HEK293 (cell line): ENCODE results near the gene FOXO3.
A peak's percentile ranks its signal among the peaks of the same experiment; 100 is the strongest.

Source experiments
- BCL11B ChIP-seq: fragments of 450-650 bp; formaldehyde crosslinking; IDR thresholded peaks from 2 replicates; pipeline ENCODE4 v1.5.1; 2016; ENCODE audit warnings: low read depth, missing biosample characterization, missing genetic modification characterization
- HOXA7 ChIP-seq: sonication (generic); formaldehyde crosslinking; IDR thresholded peaks from 2 replicates; pipeline ENCODE4 v1.8.1; 2022; ENCODE audit warnings: missing genetic modification reagents, borderline replicate concordance
- IKZF3 ChIP-seq: fragments of 450-650 bp; IDR thresholded peaks from 2 replicates; pipeline ENCODE4 v1.5.0; 2018; ENCODE audit warnings: missing biosample characterization, mild to moderate bottlenecking, missing genetic modification characterization, moderate library complexity
- OSR2 ChIP-seq: fragments of 450-650 bp; formaldehyde crosslinking; IDR thresholded peaks from 2 replicates; pipeline ENCODE4 v1.5.1; 2016; ENCODE audit warnings: missing biosample characterization, missing genetic modification characterization
- YY1 ChIP-seq: fragments of 450-650 bp; formaldehyde crosslinking; IDR thresholded peaks from 2 replicates; pipeline ENCODE4 v1.5.1; 2018; ENCODE audit warnings: missing biosample characterization, missing genetic modification characterization
- ZBTB10 ChIP-seq: fragments of 450-650 bp; formaldehyde crosslinking; IDR thresholded peaks from 2 replicates; pipeline ENCODE4 v1.5.1; 2016; ENCODE audit warnings: missing biosample characterization, missing genetic modification characterization
- ZNF10 ChIP-seq: fragments of 450-650 bp; formaldehyde crosslinking; IDR thresholded peaks from 2 replicates; pipeline ENCODE4 v1.5.1; 2017; ENCODE audit warnings: missing biosample characterization, missing genetic modification characterization
- ZNF155 ChIP-seq: fragments of 450-650 bp; formaldehyde crosslinking; IDR thresholded peaks from 2 replicates; pipeline ENCODE4 v1.5.1; 2016; ENCODE audit warnings: missing biosample characterization, missing genetic modification characterization
- ZNF19 ChIP-seq: fragments of 450-650 bp; formaldehyde crosslinking; IDR thresholded peaks from 2 replicates; pipeline ENCODE4; 2016; ENCODE audit warnings: missing biosample characterization, missing genetic modification characterization, low read depth
- ZNF23 ChIP-seq: fragments of 450-650 bp; formaldehyde crosslinking; IDR thresholded peaks from 2 replicates; pipeline ENCODE4 v1.5.1; 2016; ENCODE audit warnings: missing biosample characterization, missing genetic modification characterization, borderline replicate concordance
- ZNF24 ChIP-seq: fragments of 450-650 bp; formaldehyde crosslinking; IDR thresholded peaks from 2 replicates; pipeline ENCODE4 v1.5.1; 2016; ENCODE audit warnings: missing biosample characterization, missing genetic modification characterization
- ZNF248 ChIP-seq: fragments of 450-650 bp; formaldehyde crosslinking; IDR thresholded peaks from 2 replicates; pipeline ENCODE4 v1.5.1; 2017; ENCODE audit warnings: missing biosample characterization, missing genetic modification characterization
- ZNF324 ChIP-seq: fragments of 450-650 bp; formaldehyde crosslinking; IDR thresholded peaks from 2 replicates; pipeline ENCODE4 v1.5.1; 2016; ENCODE audit warnings: missing biosample characterization, missing genetic modification characterization
- ZNF362 ChIP-seq: fragments of 450-650 bp; formaldehyde crosslinking; IDR thresholded peaks from 2 replicates; pipeline ENCODE4 v1.5.1; 2016; ENCODE audit warnings: missing biosample characterization, missing genetic modification characterization
- ZNF426 ChIP-seq: fragments of 450-650 bp; formaldehyde crosslinking; IDR thresholded peaks from 2 replicates; pipeline ENCODE4 v1.5.1; 2017; ENCODE audit warnings: missing biosample characterization, missing genetic modification characterization, mild to moderate bottlenecking, inconsistent platforms, moderate library complexity
- ZNF600 ChIP-seq: fragments of 450-650 bp; formaldehyde crosslinking; IDR thresholded peaks from 2 replicates; pipeline ENCODE4 v1.5.1; 2016; ENCODE audit warnings: missing biosample characterization, missing genetic modification characterization
- ZNF791 ChIP-seq: fragments of 450-650 bp; formaldehyde crosslinking; IDR thresholded peaks from 2 replicates; pipeline ENCODE4 v1.5.1; 2016; ENCODE audit warnings: missing biosample characterization, missing genetic modification characterization
- TF ChIP-seq, protein P1 (sequence below): fragments of 450-650 bp; formaldehyde crosslinking; conservative IDR thresholded peaks from 2 replicates; pipeline ENCODE4 v1.5.1; 2016; ENCODE audit warnings: low read depth, missing biosample characterization, missing genetic modification characterization
- TF ChIP-seq, protein P2 (sequence below): sonication (generic); formaldehyde crosslinking; IDR thresholded peaks from 2 replicates; pipeline ENCODE4 v1.8.1; 2022; ENCODE audit warnings: mild to moderate bottlenecking, moderate library complexity, missing genetic modification reagents
- TF ChIP-seq, protein P3 (sequence below): fragments of 450-650 bp; formaldehyde crosslinking; IDR thresholded peaks from 2 replicates; pipeline ENCODE4; 2016; ENCODE audit warnings: missing biosample characterization, missing genetic modification characterization
- TF ChIP-seq, protein P4 (sequence below): fragments of 450-650 bp; formaldehyde crosslinking; IDR thresholded peaks from 2 replicates; pipeline ENCODE4 v1.5.1; 2016; ENCODE audit warnings: missing biosample characterization, missing genetic modification characterization, low read depth
- TF ChIP-seq, protein P5 (sequence below): fragments of 450-650 bp; IDR thresholded peaks from 2 replicates; pipeline ENCODE4 v1.5.1; 2018; ENCODE audit warnings: missing biosample characterization, mild to moderate bottlenecking, missing genetic modification characterization

Gene FOXO3

DNA sequence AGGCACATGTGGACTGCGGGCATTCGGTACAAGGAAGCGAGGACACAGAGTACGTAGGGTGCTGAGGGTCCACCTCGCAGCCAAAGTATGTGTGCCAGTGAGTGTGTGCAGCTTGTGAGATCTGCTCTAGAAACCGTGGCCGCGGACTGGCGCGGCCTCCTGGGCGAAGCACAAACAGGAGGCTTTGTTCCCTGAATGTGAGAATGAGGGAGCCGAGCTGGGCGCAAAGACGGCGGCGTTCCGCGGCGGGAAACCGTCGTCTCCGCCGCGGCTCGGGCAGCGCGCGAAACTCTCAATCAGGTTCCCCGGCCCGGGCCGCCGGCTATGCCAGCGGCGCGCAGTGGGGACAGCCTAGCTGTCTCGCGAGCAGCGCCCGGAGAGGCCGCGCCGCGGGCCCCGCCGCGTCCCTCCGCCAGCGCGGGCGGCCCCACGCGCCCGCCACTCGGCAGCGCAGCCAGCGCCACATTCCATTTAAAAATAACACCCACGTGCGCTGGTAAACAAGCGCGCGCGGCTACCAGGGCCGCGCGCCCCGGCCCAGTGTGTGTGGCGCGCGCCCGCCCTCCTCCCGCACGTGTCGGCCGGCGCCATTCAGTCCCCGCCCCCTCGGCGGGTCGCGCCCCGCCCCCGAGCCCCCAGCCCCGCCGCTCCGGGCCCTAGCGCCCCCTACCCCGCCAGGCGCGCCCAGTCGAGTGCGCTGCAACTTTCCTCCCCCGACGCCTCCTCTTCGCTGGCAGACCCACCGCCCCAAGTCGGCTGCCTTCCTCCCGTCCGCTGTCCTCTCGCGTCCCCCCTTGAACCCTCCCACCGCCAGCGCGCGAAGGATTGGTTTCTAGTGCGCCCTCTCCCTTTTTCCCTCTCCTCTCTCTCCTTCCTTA, 3.0 kb upstream of the FOXO3 start (continued):
- peak; percentile 78 for TF ChIP-seq IKZF3 (tag by site-specific recombination)
- no peak for TF ChIP-seq ZNF324 (tag by site-specific recombination)
- no peak for TF ChIP-seq YY1 (tag by site-specific recombination)
- peak; percentile 87 for TF ChIP-seq ZBTB10
- TF ChIP-seq ZNF362 = no peak
- TF ChIP-seq, protein P1, sequence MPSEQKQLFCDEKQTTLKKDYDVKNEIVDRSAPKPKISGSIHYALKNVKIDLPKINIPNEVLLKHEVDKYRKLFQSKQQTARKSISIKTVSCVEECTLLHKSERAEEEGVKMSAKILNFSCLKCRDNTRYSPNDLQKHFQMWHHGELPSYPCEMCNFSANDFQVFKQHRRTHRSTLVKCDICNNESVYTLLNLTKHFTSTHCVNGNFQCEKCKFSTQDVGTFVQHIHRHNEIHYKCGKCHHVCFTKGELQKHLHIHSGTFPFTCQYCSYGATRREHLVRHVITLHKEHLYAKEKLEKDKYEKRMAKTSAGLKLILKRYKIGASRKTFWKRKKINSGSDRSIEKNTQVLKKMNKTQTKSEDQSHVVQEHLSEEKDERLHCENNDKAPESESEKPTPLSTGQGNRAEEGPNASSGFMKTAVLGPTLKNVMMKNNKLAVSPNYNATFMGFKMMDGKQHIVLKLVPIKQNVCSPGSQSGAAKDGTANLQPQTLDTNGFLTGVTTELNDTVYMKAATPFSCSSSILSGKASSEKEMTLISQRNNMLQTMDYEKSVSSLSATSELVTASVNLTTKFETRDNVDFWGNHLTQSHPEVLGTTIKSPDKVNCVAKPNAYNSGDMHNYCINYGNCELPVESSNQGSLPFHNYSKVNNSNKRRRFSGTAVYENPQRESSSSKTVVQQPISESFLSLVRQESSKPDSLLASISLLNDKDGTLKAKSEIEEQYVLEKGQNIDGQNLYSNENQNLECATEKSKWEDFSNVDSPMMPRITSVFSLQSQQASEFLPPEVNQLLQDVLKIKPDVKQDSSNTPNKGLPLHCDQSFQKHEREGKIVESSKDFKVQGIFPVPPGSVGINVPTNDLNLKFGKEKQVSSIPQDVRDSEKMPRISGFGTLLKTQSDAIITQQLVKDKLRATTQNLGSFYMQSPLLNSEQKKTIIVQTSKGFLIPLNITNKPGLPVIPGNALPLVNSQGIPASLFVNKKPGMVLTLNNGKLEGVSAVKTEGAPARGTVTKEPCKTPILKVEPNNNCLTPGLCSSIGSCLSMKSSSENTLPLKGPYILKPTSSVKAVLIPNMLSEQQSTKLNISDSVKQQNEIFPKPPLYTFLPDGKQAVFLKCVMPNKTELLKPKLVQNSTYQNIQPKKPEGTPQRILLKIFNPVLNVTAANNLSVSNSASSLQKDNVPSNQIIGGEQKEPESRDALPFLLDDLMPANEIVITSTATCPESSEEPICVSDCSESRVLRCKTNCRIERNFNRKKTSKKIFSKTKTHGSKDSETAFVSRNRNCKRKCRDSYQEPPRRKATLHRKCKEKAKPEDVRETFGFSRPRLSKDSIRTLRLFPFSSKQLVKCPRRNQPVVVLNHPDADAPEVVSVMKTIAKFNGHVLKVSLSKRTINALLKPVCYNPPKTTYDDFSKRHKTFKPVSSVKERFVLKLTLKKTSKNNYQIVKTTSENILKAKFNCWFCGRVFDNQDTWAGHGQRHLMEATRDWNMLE (tag by site-specific recombination) = no peak
- TF ChIP-seq ZNF600 = 0 out of 2 replicates have a peak, but pooled peaks have one; percentile 17
- 0 out of 2 replicates have a peak, but pooled peaks have one; percentile 10 for TF ChIP-seq ZNF24 (tag by site-specific recombination)
- no peak for TF ChIP-seq OSR2 (tag by site-specific recombination)
- TF ChIP-seq, protein P2, sequence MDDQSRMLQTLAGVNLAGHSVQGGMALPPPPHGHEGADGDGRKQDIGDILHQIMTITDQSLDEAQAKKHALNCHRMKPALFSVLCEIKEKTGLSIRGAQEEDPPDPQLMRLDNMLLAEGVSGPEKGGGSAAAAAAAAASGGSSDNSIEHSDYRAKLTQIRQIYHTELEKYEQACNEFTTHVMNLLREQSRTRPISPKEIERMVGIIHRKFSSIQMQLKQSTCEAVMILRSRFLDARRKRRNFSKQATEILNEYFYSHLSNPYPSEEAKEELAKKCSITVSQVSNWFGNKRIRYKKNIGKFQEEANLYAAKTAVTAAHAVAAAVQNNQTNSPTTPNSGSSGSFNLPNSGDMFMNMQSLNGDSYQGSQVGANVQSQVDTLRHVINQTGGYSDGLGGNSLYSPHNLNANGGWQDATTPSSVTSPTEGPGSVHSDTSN (CRISPR knock-in tag) = no peak
- no peak for TF ChIP-seq ZNF248
- TF ChIP-seq, protein P3, sequence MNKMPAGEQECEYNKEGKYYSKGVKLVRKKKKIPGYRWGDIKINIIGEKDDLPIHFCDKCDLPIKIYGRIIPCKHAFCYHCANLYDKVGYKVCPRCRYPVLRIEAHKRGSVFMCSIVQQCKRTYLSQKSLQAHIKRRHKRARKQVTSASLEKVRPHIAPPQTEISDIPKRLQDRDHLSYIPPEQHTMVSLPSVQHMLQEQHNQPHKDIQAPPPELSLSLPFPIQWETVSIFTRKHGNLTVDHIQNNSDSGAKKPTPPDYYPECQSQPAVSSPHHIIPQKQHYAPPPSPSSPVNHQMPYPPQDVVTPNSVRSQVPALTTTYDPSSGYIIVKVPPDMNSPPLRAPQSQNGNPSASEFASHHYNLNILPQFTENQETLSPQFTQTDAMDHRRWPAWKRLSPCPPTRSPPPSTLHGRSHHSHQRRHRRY (tag by site-specific recombination) = no peak
- TF ChIP-seq ZNF426 (tag by site-specific recombination) = no peak
- no peak for TF ChIP-seq ZNF791 (tag by site-specific recombination)
- TF ChIP-seq ZNF155 (tag by site-specific recombination) = no peak
- TF ChIP-seq, protein P4, sequence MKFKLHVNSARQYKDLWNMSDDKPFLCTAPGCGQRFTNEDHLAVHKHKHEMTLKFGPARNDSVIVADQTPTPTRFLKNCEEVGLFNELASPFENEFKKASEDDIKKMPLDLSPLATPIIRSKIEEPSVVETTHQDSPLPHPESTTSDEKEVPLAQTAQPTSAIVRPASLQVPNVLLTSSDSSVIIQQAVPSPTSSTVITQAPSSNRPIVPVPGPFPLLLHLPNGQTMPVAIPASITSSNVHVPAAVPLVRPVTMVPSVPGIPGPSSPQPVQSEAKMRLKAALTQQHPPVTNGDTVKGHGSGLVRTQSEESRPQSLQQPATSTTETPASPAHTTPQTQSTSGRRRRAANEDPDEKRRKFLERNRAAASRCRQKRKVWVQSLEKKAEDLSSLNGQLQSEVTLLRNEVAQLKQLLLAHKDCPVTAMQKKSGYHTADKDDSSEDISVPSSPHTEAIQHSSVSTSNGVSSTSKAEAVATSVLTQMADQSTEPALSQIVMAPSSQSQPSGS (tag by site-specific recombination) = no peak
- no peak for TF ChIP-seq ZNF10 (tag by site-specific recombination)
- no peak for TF ChIP-seq ZNF23 (tag by site-specific recombination)
- TF ChIP-seq, protein P5, sequence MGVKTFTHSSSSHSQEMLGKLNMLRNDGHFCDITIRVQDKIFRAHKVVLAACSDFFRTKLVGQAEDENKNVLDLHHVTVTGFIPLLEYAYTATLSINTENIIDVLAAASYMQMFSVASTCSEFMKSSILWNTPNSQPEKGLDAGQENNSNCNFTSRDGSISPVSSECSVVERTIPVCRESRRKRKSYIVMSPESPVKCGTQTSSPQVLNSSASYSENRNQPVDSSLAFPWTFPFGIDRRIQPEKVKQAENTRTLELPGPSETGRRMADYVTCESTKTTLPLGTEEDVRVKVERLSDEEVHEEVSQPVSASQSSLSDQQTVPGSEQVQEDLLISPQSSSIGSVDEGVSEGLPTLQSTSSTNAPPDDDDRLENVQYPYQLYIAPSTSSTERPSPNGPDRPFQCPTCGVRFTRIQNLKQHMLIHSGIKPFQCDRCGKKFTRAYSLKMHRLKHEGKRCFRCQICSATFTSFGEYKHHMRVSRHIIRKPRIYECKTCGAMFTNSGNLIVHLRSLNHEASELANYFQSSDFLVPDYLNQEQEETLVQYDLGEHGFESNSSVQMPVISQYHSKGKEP (tag by site-specific recombination) = 0 out of 2 replicates have a peak, but pooled peaks have one; percentile 6
- TF ChIP-seq HOXA7 (CRISPR knock-in tag) = no peak
- TF ChIP-seq BCL11B = no peak
- no peak for TF ChIP-seq ZNF19
